SK-N-MC (cell line): ENCODE data around the gene MRAS.

Source experiments
- EZH2 ChIP-seq: fragments of 200-600 bp; sonication (generic); IDR thresholded peaks from one replicate; pipeline ENCODE4 v1.6.1; 2017; ENCODE audit warnings: antibody characterized with exemption
- FOXP2 ChIP-seq: optimal IDR thresholded peaks from 2 replicates; pipeline ENCODE3; 2011; ENCODE audit warnings: mild to moderate bottlenecking, moderate library complexity; ENCODE audit not compliant: insufficient read depth; ENCODE audit errors: extremely low read length, control extremely low read depth
- POLR2AphosphoS5 ChIP-seq: IDR thresholded peaks from 2 replicates; pipeline ENCODE4 v1.6.1; 2012; ENCODE audit warnings: mild to moderate bottlenecking, low read depth, low read length, borderline replicate concordance

DNA sequence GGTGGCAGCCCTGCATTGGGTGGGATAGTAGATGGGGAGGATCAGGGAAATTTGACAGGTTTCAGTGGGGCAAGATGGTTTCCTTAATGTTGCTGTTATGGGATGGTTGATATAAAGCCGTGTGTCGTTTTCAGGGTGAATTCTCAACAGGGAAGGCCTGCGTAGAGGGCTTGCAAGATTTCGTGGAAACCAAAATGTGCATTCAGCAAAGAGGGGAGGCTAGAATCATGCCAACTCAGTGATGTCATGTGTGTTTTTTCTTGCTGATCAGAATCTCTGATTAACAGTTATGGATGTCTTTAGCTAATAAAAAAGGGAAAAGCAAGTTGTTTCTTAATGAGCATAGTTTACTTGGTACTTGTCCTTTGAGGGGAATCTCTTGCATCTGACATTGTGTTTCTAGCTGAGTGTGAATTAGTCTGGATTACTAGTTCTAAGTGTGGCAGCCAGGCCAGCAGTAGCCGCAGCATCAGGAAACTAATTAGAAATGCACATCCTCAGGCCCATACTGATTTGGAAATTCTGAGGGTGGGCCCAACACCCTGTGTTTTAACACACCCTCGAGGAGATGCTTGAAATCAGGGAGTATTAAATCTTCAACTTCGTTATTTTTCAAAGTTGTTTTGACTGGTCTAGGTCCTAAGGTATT is 24.8 kb downstream of the MRAS start:
- TF ChIP-seq EZH2 (no peak), POLR2AphosphoS5 (no peak), FOXP2 (no peak)
